Neural progenitor cell (in vitro differentiated cells): Measurements from ENCODE around the gene STK32B. TPM values are rescaled to one million over a fixed set of nuclear protein-coding genes. Genes with fewer than 3 reads are reported as not detected.

ENCODE experiments used
- DNase-seq: peaks from one replicate; pipeline ENCODE4 v3.0.0-alpha.2; 2016; ENCODE audit warnings: low spot score
- H2AFZ ChIP-seq: fragments of 200-600 bp; sonication (generic); replicated peaks from 2 replicates; pipeline ENCODE4 v1.6.1; 2016; ENCODE audit warnings: antibody characterized with exemption
- H3F3A ChIP-seq: fragments of 200-600 bp; sonication (generic); 2 replicates; pipeline ENCODE4 v1.6.1; 2016; ENCODE audit warnings: antibody characterized with exemption, low read depth
- H3K27ac ChIP-seq: fragments of 200-600 bp; sonication (generic); 2 replicates; pipeline ENCODE4 v1.5.1; 2016; ENCODE audit warnings: mild to moderate bottlenecking
- H3K27me3 ChIP-seq: fragments of 200-600 bp; sonication (generic); 2 replicates; pipeline ENCODE4 v1.6.1; 2016; ENCODE audit warnings: mild to moderate bottlenecking, moderate library complexity
- H3K36me3 ChIP-seq: fragments of 200-600 bp; sonication (generic); 2 replicates; pipeline ENCODE4 v1.5.1; 2016
- H3K4me1 ChIP-seq: fragments of 200-600 bp; sonication (generic); 2 replicates; pipeline ENCODE4 v1.6.1; 2016; ENCODE audit warnings: mixed run types
- H3K4me2 ChIP-seq: fragments of 200-600 bp; sonication (generic); 2 replicates; pipeline ENCODE4 v1.6.1; 2016
- H3K4me3 ChIP-seq: fragments of 200-600 bp; sonication (generic); 2 replicates; pipeline ENCODE4 v1.5.1; 2016
- H3K79me2 ChIP-seq: fragments of 200-600 bp; sonication (generic); 2 replicates; pipeline ENCODE4 v1.6.1; 2016; ENCODE audit warnings: low read depth
- H3K9ac ChIP-seq: fragments of 200-600 bp; sonication (generic); 2 replicates; pipeline ENCODE4 v1.6.1; 2016
- H3K9me3 ChIP-seq: fragments of 200-600 bp; sonication (generic); 2 replicates; pipeline ENCODE4 v1.5.1; 2016; ENCODE audit warnings: low read depth
- H4K20me1 ChIP-seq: fragments of 200-600 bp; sonication (generic); 2 replicates; pipeline ENCODE4 v1.6.1; 2016; ENCODE audit warnings: low read depth
- H3K27ac Mint-ChIP-seq: 3 replicates; pipeline ENCODE4 v1.8.0; 2021; ENCODE audit warnings: mixed read lengths
- H3K27me3 Mint-ChIP-seq: 2 replicates; pipeline ENCODE4 v1.8.0; 2022; ENCODE audit warnings: low read depth, mild to moderate bottlenecking, inconsistent platforms, moderate library complexity, mixed read lengths; ENCODE audit not compliant: insufficient read depth
- H3K36me3 Mint-ChIP-seq: 3 replicates; pipeline ENCODE4 v1.8.0; 2021; ENCODE audit warnings: mixed read lengths
- H3K4me1 Mint-ChIP-seq: 3 replicates; pipeline ENCODE4 v1.8.0; 2021; ENCODE audit warnings: mixed read lengths
- H3K4me3 Mint-ChIP-seq: 3 replicates; pipeline ENCODE4 v1.8.0; 2021; ENCODE audit warnings: mild to moderate bottlenecking, moderate library complexity, mixed read lengths
- H3K9me3 Mint-ChIP-seq: 3 replicates; pipeline ENCODE4 v1.8.0; 2020; ENCODE audit warnings: mixed read lengths
- CTCF ChIP-seq: fragments of 200-600 bp; sonication (generic); IDR thresholded peaks from 2 replicates; pipeline ENCODE4 v1.5.1; 2017; ENCODE audit warnings: antibody characterized with exemption, mild to moderate bottlenecking
- EZH2 ChIP-seq: fragments of 200-600 bp; sonication (generic); IDR thresholded peaks from 2 replicates; pipeline ENCODE4 v1.6.1; 2017; ENCODE audit warnings: antibody characterized with exemption, mild to moderate bottlenecking, moderate library complexity
- EZH2phosphoT487 ChIP-seq: fragments of 200-600 bp; sonication (generic); IDR thresholded peaks from 2 replicates; pipeline ENCODE4 v1.6.1; 2017; ENCODE audit warnings: antibody characterized with exemption
- total RNA-seq: library from RNA; depleted of rRNA; stranded (reverse); fragments of >200 nt; gene quantifications from 2 replicates; pipeline ENCODE4 v1.2.3, GENCODE V29; 2015; ENCODE audit warnings: low replicate concordance

STK32B gene
- total RNA-seq, 1 donor from 2014 or later, result 2.5 TPM

DNA sequence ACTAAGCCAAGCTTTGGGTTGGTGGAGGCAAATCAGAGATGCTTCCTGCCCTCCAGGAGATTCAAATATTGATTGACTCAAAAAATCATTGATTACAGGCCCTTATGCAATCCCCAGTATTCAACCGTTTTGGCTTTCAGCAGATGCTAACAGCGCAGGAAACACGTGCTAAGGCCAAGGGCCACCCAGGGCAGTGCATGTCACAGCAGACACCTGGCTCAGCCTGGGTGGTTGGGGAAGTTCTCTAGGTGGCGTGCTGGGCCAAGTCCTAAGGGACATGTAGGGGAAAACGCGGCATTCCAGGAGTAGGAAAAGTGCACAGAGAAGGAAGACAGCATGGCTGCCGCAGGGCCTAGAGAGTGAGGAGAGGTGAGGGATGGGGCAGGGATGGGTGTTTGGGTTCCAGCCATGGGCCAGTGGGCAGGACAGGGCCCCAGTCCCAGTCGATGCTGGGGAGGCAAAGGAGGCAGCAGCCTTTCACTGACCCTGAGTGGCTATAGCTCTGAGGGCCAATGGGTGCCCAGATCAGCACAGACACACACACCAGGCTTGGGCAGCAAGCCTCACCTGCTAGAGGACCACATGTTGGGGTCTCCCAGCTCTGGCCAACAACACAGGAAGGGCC lies 418.0 kb downstream of the STK32B start:
- no peak for DNase-seq
- no peak overlapping the region for H2AFZ ChIP-seq
- H3K36me3 Mint-ChIP-seq, result no peaks in the 10 kb centered on the region

DNA sequence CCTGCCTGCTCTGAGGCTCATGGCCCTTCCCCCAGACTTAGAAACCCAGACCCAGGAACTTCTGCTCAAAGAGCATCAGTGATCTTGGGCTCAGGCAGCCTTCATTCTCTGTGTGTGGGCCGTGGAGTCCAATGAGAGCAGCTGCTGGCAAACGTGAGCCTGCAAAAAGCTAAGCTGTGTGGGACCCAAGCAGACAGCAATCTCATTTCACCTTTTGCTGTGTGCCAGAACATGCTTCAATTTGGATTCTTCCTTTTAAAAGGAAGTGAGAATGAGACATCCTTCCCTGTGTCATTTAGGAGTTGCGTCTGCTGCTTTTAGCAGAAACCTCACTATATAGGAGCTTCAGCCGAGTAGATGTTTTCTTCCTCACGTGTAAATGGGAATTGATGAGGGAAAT lies 418.6 kb downstream of the STK32B start:
- no peaks in the 10 kb centered on the region for H3K36me3 Mint-ChIP-seq
- H3K4me3 ChIP-seq, result no peak overlapping the region
- H3K4me1 ChIP-seq, result no peaks in the 10 kb centered on the region
- no peaks in the 10 kb centered on the region for H3K9me3 ChIP-seq
- H3K4me2 ChIP-seq, result no peak overlapping the region
- no peak overlapping the region for H3K9ac ChIP-seq
- H3K79me2 ChIP-seq, result no peaks in the 10 kb centered on the region
- no peak overlapping the region for H3K4me3 Mint-ChIP-seq
- no peak overlapping the region for H2AFZ ChIP-seq
- H3K27me3 ChIP-seq, result no peaks in the 10 kb centered on the region
- no peak for DNase-seq
- no peak for TF ChIP-seq EZH2phosphoT487
- peaks cover 2% of the 10 kb centered on the region for H3K27me3 Mint-ChIP-seq
- no peak overlapping the region for H3K27ac ChIP-seq
- H3K4me1 Mint-ChIP-seq, result peaks cover 2% of the 10 kb centered on the region
- no peaks in the 10 kb centered on the region for H4K20me1 ChIP-seq
- H3K36me3 ChIP-seq, result no peaks in the 10 kb centered on the region
- no peaks in the 10 kb centered on the region for H3F3A ChIP-seq
- H3K9me3 Mint-ChIP-seq, result no peaks in the 10 kb centered on the region
- H3K27ac Mint-ChIP-seq, result no peak overlapping the region

More for the DNA sequence above, 418.0 kb downstream of the STK32B start:
- H3K27me3 Mint-ChIP-seq, result peaks cover 2% of the 10 kb centered on the region
- H4K20me1 ChIP-seq, result no peaks in the 10 kb centered on the region
- no peak overlapping the region for H3K4me2 ChIP-seq
- no peaks in the 10 kb centered on the region for H3K9me3 Mint-ChIP-seq
- no peak overlapping the region for H3K9ac ChIP-seq
- no peak overlapping the region for H3K27ac ChIP-seq
- H3K4me1 Mint-ChIP-seq, result peaks cover 2% of the 10 kb centered on the region
- no peak overlapping the region for H3K4me3 Mint-ChIP-seq
- no peaks in the 10 kb centered on the region for H3F3A ChIP-seq
- no peak overlapping the region for H3K4me3 ChIP-seq
- H3K36me3 ChIP-seq, result no peaks in the 10 kb centered on the region
- no peaks in the 10 kb centered on the region for H3K4me1 ChIP-seq
- no peaks in the 10 kb centered on the region for H3K79me2 ChIP-seq
- no peak overlapping the region for H3K27ac Mint-ChIP-seq
- no peaks in the 10 kb centered on the region for H3K27me3 ChIP-seq
- no peak for TF ChIP-seq EZH2
- TF ChIP-seq EZH2phosphoT487, result no peak
- no peak for TF ChIP-seq CTCF
- no peaks in the 10 kb centered on the region for H3K9me3 ChIP-seq

DNA sequence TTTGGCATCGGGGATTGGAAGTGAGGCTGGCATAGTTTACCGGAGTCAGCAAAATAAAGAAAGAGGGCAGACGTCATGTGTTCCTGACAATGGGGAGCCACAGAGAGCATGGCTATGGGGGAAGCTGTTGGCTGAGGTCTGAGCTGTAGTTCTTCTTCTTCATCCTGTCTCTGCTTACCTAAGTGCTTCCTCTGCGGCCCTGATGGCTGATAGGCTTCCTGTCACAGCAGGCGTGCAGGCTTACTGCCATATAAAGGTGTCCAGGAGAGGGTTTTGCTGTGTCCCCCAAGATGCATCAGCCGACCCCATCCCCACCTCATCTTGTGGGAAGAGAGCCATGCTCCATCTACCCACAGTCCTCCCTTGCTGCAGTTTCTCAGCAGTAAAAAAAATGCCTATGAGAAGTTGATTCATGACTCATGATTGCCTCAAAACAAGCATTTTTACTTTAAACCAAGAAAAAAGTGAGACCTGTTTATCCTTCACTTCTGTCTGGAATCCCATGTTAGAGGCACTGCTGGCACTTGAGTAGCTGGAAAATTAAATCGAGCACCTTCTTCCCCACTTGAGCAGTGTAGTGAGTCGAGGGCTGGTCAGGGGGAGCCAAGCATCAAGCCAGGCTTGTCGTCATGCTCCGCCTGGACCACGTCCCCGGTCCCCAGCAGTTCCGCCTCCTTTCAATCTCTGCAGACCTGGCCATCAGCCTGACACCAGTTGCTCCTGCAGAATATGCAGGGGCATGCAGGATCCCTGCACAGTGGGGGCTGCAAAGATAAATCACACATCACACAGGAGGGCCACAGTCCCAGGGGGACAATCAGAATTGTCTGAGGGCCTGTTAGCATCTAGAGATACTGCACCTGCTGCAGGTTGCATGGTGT lies 419.3 kb downstream of the STK32B start:
- Histone ChIP-seq H3K27ac (no peak overlapping the region), H3K27me3 (no peaks in the 10 kb centered on the region), H3K9ac (no peak overlapping the region), H4K20me1 (no peaks in the 10 kb centered on the region), H3K4me2 (no peak overlapping the region), H3F3A (no peaks in the 10 kb centered on the region), H3K36me3 (no peaks in the 10 kb centered on the region), H3K9me3 (no peaks in the 10 kb centered on the region), H2AFZ (no peak overlapping the region), H3K4me3 (no peak overlapping the region), H3K79me2 (no peaks in the 10 kb centered on the region), H3K4me1 (no peaks in the 10 kb centered on the region)
- Mint-ChIP-seq H3K27ac (no peak overlapping the region), H3K4me3 (no peak overlapping the region), H3K36me3 (no peaks in the 10 kb centered on the region), H3K9me3 (no peaks in the 10 kb centered on the region), H3K4me1 (peaks cover 2% of the 10 kb centered on the region), H3K27me3 (peaks cover 2% of the 10 kb centered on the region)
- DNase-seq, result no peak
- TF ChIP-seq CTCF (no peak), EZH2phosphoT487 (no peak), EZH2 (no peak)

DNA sequence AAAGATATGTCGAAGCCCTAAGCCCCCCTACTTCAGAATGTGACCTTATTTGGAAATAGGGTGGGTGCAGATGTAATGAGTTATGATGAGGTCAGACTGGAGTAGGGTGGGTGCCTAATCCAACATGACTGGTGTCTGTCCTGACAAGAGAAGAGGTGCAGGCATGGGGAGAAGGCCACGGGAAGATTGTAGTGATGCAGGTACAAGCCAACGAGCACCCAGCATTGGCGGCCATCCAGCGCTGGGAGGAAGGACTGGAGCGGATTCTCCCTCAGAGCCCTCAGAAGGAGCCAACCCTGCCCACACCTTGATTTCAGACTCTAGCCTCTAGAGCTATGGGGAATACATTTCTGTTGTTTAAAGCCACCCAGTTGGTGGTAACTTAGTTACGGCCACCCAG lies 419.9 kb downstream of the STK32B start:
- H3K9ac ChIP-seq, result no peak overlapping the region
- H3K4me3 ChIP-seq, result no peak overlapping the region
- H3K36me3 Mint-ChIP-seq, result no peaks in the 10 kb centered on the region
- no peak for DNase-seq
- no peaks in the 10 kb centered on the region for H3K9me3 ChIP-seq
- H3K36me3 ChIP-seq, result no peaks in the 10 kb centered on the region
- H3K4me1 Mint-ChIP-seq, result peaks cover 2% of the 10 kb centered on the region
- H3K4me3 Mint-ChIP-seq, result no peak overlapping the region
- H4K20me1 ChIP-seq, result no peaks in the 10 kb centered on the region
- no peaks in the 10 kb centered on the region for H3F3A ChIP-seq
- H3K4me2 ChIP-seq, result no peak overlapping the region
- H3K9me3 Mint-ChIP-seq, result no peaks in the 10 kb centered on the region
- no peak overlapping the region for H3K27ac Mint-ChIP-seq
- H3K27ac ChIP-seq, result no peak overlapping the region
- H3K4me1 ChIP-seq, result no peaks in the 10 kb centered on the region
- no peaks in the 10 kb centered on the region for H3K79me2 ChIP-seq
- no peak overlapping the region for H2AFZ ChIP-seq
- H3K27me3 ChIP-seq, result no peaks in the 10 kb centered on the region
- TF ChIP-seq EZH2, result no peak
- TF ChIP-seq EZH2phosphoT487, result no peak
- TF ChIP-seq CTCF, result no peak
- peaks cover 2% of the 10 kb centered on the region for H3K27me3 Mint-ChIP-seq
